GM18951 (cell line): Measurements from ENCODE around the gene DARS1.

Experiments
- POLR2A ChIP-seq: IDR thresholded peaks from 4 replicates; pipeline ENCODE4 v1.6.1; 2011; ENCODE audit warnings: mild to moderate bottlenecking; ENCODE audit not compliant: insufficient read length, insufficient read depth; ENCODE audit errors: extremely low read depth
- in situ Hi-C: fragments of 300-500 bp; cut with MboI; formaldehyde crosslinking; loops from one replicate; pipeline ENCODE4 v1.12.0; 2022; ENCODE audit warnings: low sequenced_read_pairs, mixed read lengths, inconsistent platforms; ENCODE audit not compliant: unreplicated experiment

Gene DARS1

GRCh38 chr2:136021976-136022375, 36.5 kb upstream of the DARS1 start:
- no peak for TF ChIP-seq POLR2A
- in situ Hi-C loops = no loop called here

- in situ Hi-C loops = no loop called here
These were observed 36.0 kb upstream of the DARS1 start for GRCh38 chr2:136021406-136021805.

GRCh38 chr2:136020831-136021230, 35.4 kb upstream of the DARS1 start:
- in situ Hi-C loops = no loop called here
- no peak for TF ChIP-seq POLR2A

More at GRCh38 chr2:136021406-136021805, 36.0 kb upstream of the DARS1 start:
- TF ChIP-seq POLR2A = no peak

GRCh38 chr2:136019825-136020224, 34.4 kb upstream of the DARS1 start:
- no peak for TF ChIP-seq POLR2A
- in situ Hi-C loops = no loop called here

- no peak for TF ChIP-seq POLR2A
- in situ Hi-C loops = no loop called here
These were observed 33.9 kb upstream of the DARS1 start for GRCh38 chr2:136019306-136019705.

GRCh38 chr2:136017786-136018185, 32.4 kb upstream of the DARS1 start:
- in situ Hi-C loops = no loop called here

GRCh38 chr2:136016836-136017235, 31.4 kb upstream of the DARS1 start:
- in situ Hi-C loops = no loop called here
- TF ChIP-seq POLR2A = no peak

More at GRCh38 chr2:136017786-136018185, 32.4 kb upstream of the DARS1 start:
- TF ChIP-seq POLR2A = no peak

GRCh38 chr2:136016427-136016826, 31.0 kb upstream of the DARS1 start:
- no peak for TF ChIP-seq POLR2A
- in situ Hi-C loops = no loop called here

- no peak for TF ChIP-seq POLR2A
- in situ Hi-C loops = no loop called here
These were observed 30.3 kb upstream of the DARS1 start for GRCh38 chr2:136015699-136016098.

GRCh38 chr2:136014411-136014810, 29.0 kb upstream of the DARS1 start:
- in situ Hi-C loops = no loop called here
- no peak for TF ChIP-seq POLR2A

GRCh38 chr2:136013955-136014354, 28.5 kb upstream of the DARS1 start:
- in situ Hi-C loops = no loop called here
- no peak for TF ChIP-seq POLR2A

- in situ Hi-C loops = no loop called here
- TF ChIP-seq POLR2A = no peak
These were observed 27.8 kb upstream of the DARS1 start for GRCh38 chr2:136013136-136013685.

- in situ Hi-C loops = no loop called here
- no peak for TF ChIP-seq POLR2A
These were observed 26.9 kb upstream of the DARS1 start for GRCh38 chr2:136012315-136012714.

- in situ Hi-C loops = no loop called here
- no peak for TF ChIP-seq POLR2A
These were observed 24.7 kb upstream of the DARS1 start for GRCh38 chr2:136010126-136010525.
